ENCODE measurements around the gene MAST2. TPM values are rescaled to one million over a fixed set of nuclear protein-coding genes. Genes with fewer than 3 reads are reported as not detected.

MAST2 gene
- total RNA-seq, 2 donors from 2014 or later = 25.2 to 81.3 TPM

- intact Hi-C loops (cut with DNase I) = no loop called here
- Histone ChIP-seq H3K4me1 (replicated peaks) (no peaks in the 10 kb centered on the region), H3K36me3 (no peaks in the 10 kb centered on the region), H3K27ac (no peak overlapping the region), H3K27me3 (replicated peaks; ENCODE audit: insufficient read depth) (no peaks in the 10 kb centered on the region), H3K4me3 (no peak overlapping the region), H3K9me3 (no peaks in the 10 kb centered on the region)
- no peak for DNase-seq (ENCODE audit: low spot score)
- TF ChIP-seq POLR2A (IDR thresholded peaks at IDR 0.05) = no peak
- TF ChIP-seq CTCF (IDR thresholded peaks at IDR 0.05) = peak in 1 of 4 experiments; percentile 29
- WGBS = 96% methylated on average over 2 of the region's 2 CpGs
Observed at GRCh38 chr1:46021046-46021996, 217.9 kb downstream of the MAST2 start.

DNA sequence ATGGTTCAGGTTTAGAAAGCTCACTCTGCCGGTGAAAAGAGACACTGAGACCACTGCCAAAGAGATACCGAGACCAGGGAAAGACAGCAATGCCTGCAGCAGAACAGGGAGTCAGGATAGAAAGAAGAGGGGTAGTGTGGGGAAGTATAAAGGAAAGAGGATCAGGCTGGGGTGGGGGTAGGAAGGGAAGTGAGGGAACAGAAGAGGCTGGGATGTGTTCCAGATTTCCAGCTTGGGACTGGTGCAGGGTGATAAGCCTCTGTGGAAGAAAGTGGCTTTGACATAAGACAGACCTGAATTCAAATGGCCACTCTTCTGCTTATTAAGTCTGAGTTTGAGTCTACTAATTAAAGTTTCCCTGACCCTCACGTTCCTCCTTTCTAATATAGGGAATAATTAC is 223.1 kb downstream of the MAST2 start:
- H3K9me3 ChIP-seq = no peaks in the 10 kb centered on the region
- no peak for DNase-seq (ENCODE audit: low spot score)
- H3K27me3 ChIP-seq (replicated peaks; ENCODE audit: insufficient read depth) = no peaks in the 10 kb centered on the region
- H3K4me3 ChIP-seq = no peak overlapping the region
- WGBS = 82% methylated on average over 3 of the region's 3 CpGs
- peaks cover 0 to 5% of the 10 kb centered on the region in 2 donors for H3K36me3 ChIP-seq
- no peaks in the 10 kb centered on the region for H3K4me1 ChIP-seq (replicated peaks)
- no peak overlapping the region for H3K27ac ChIP-seq
- TF ChIP-seq POLR2A (IDR thresholded peaks at IDR 0.05) (no peak), CTCF (IDR thresholded peaks at IDR 0.05) (no peak), POLR2AphosphoS5 (IDR thresholded peaks at IDR 0.05) (no peak)
- intact Hi-C loops (cut with DNase I) = no loop called here

DNA sequence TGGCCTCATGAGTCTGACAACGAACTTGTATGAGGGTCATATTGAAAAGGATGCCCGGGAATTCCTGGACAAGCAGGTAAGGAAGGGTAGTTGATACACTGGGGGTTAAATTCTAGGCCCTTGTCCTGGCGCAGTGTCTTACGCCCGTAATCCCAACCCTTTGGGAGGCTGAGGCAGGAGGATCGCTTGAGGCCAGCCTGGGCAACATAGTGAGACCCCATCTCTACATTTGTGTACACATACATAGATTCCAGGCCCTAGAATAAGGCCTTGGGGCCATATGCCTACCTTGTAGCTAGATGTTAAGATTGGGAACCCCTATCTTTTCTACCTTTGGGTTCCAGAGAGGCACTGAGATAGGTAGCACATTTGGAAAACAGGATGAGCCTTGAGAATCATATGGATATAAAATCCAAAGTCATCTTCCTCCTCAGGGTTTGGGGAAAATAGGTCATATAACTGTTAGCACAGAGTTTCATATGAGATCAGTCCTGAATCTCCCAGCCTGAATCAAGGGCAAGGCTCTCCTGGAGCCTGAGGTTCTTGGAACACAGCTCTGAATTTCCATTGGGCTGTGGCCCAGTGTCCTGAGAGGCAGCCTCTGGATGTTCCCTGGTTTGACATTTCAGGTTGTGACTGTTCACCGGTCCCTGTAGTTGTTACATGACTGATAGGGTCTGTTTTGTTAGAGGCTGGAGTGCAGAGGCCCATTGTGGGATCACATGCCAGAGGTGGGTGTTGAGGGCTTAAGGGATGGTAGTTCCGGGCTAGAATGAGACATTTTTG is 224.6 kb downstream of the MAST2 start:
- TF ChIP-seq POLR2AphosphoS5 (IDR thresholded peaks at IDR 0.05) (no peak), POLR2A (IDR thresholded peaks at IDR 0.05) (no peak), CTCF (IDR thresholded peaks at IDR 0.05) (no peak)
- Histone ChIP-seq H3K27ac (no peak overlapping the region), H3K9me3 (no peaks in the 10 kb centered on the region), H3K4me1 (replicated peaks) (no peaks in the 10 kb centered on the region), H3K4me3 (no peak overlapping the region), H3K27me3 (replicated peaks; ENCODE audit: insufficient read depth) (no peaks in the 10 kb centered on the region), H3K36me3 (peaks cover 0 to 9% of the 10 kb centered on the region in 2 donors)
- no peak for DNase-seq (ENCODE audit: low spot score)
- intact Hi-C loops (cut with DNase I) = no loop called here
- 93% methylated on average over 8 of the region's 8 CpGs for WGBS

DNA sequence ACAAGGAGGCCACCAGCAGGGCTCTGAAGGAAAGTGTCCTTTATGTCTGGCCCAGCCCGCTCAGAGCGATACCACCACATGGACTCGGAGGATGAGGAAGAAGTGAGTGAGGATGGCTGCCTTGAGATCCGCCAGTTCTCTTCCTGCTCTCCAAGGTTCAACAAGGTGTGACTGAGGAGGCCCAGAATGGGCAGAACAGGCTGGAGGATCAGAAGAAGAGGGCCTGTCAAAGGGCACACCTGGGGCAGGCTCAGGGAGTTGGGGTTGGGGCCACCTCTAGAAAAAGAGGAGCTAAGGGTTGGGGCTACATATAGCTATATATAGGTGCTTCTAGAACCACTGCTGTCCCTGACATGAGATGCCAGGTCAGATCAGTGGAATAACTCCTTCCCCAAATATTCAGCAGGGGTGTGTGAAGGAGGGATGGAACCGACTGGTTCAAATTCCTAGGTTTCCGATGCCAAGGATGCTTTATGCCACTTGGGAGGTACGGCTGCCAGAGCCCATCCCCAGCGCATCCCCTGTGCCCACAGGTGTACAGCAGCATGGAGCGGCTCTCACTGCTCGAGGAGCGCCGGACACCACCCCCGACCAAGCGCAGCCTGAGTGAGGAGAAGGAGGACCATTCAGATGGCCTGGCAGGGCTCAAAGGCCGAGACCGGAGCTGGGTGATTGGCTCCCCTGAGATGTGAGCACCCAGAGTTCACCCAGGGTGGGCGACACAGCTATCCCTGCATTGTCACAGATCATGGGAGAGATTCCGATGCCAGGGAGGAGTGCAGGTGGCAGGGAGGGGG is 226.9 kb downstream of the MAST2 start:
- peaks cover 0 to 9% of the 10 kb centered on the region in 2 donors for H3K36me3 ChIP-seq

More for the DNA sequence above, 226.9 kb downstream of the MAST2 start:
- TF ChIP-seq CTCF (IDR thresholded peaks at IDR 0.05) (no peak), POLR2AphosphoS5 (IDR thresholded peaks at IDR 0.05) (no peak), POLR2A (IDR thresholded peaks at IDR 0.05) (no peak)
- Histone ChIP-seq H3K4me1 (replicated peaks) (no peaks in the 10 kb centered on the region), H3K27me3 (replicated peaks; ENCODE audit: insufficient read depth) (no peaks in the 10 kb centered on the region), H3K27ac (no peak overlapping the region), H3K4me3 (no peak overlapping the region), H3K9me3 (no peaks in the 10 kb centered on the region)
- DNase-seq (ENCODE audit: low spot score) = no peak
- 94% methylated on average over 18 of the region's 18 CpGs for WGBS
- intact Hi-C loops (cut with DNase I) = no loop called here

All from prostate gland (tissue), 2 donors.